ENCODE results near the gene P3H4.

GRCh38 chr17:41796121-41796895, 15.4 kb downstream of the P3H4 start:
- TF ChIP-seq, protein P1, sequence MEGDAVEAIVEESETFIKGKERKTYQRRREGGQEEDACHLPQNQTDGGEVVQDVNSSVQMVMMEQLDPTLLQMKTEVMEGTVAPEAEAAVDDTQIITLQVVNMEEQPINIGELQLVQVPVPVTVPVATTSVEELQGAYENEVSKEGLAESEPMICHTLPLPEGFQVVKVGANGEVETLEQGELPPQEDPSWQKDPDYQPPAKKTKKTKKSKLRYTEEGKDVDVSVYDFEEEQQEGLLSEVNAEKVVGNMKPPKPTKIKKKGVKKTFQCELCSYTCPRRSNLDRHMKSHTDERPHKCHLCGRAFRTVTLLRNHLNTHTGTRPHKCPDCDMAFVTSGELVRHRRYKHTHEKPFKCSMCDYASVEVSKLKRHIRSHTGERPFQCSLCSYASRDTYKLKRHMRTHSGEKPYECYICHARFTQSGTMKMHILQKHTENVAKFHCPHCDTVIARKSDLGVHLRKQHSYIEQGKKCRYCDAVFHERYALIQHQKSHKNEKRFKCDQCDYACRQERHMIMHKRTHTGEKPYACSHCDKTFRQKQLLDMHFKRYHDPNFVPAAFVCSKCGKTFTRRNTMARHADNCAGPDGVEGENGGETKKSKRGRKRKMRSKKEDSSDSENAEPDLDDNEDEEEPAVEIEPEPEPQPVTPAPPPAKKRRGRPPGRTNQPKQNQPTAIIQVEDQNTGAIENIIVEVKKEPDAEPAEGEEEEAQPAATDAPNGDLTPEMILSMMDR (IDR thresholded peaks at IDR 0.05 in 4 of 5, conservative IDR thresholded peaks at IDR 0.05 in 1 of 5), result no peak
- no peak for TF ChIP-seq POLR2A (IDR thresholded peaks at IDR 0.05)
